A549 (cell line): ENCODE measurements around the gene RTN4. TPM values are rescaled to one million over a fixed set of nuclear protein-coding genes. Genes with fewer than 3 reads are reported as not detected.

Experiments used
- ATAC-seq, 2 experiments: fragments of 200-7000 bp in 1 of 2; fragments of >200 bp in 1 of 2; cut with Nextera tagmentation in 1 of 2; cut with Tn5 transposase in 1 of 2; 3 replicates each; pipeline versions ENCODE4 v1.8.0 to v1.9.1; 2018 to 2020; ENCODE audit warnings: mild to moderate bottlenecking in 1 of 2, moderate library complexity in 1 of 2
- CTCF ChIA-PET: fragments of 300-600 bp; sonication (Branson Sonifier 250); formaldehyde crosslinking; extraction: SDS; loops from one replicate; lab custom pipeline; 2021; ENCODE audit warnings: antibody characterized with exemption, inconsistent platforms; lab: Yijun Ruan, JAX
- POLR2A ChIA-PET: fragments of 350-600 bp; formaldehyde crosslinking; extraction: SDS; loops from one replicate; lab custom pipeline; 2021; ENCODE audit warnings: antibody characterized with exemption, inconsistent platforms; lab: Yijun Ruan, JAX
- DNase-seq, 2 experiments: peaks; one replicate each; pipeline versions ENCODE4 v3.0.0 to v3.0.0-alpha.2; 2011 to 2016; ENCODE audit warnings: low read depth in 1 of 2, low spot score in 1 of 2
- FAIRE-seq: peaks from 2 replicates; lab custom pipeline; 2011; peaks lifted over from hg19 to GRCh38; lab: Jason Lieb, UNC
- H3K27ac ChIP-seq, 2 experiments: fragments of >200 bp; sonication (Bioruptor Twin); formaldehyde crosslinking; 3 replicates each; pipeline ENCODE4 v1.5.1; 2016 to 2017
- H3K4me1 ChIP-seq: fragments of >200 bp; sonication (Bioruptor Twin); formaldehyde crosslinking; 3 replicates; pipeline ENCODE4 v1.6.1; 2016
- H3K4me2 ChIP-seq: fragments of >200 bp; sonication (Bioruptor Twin); formaldehyde crosslinking; 3 replicates; pipeline ENCODE4 v1.6.1; 2016
- H3K4me3 ChIP-seq: fragments of >200 bp; sonication (Bioruptor Twin); formaldehyde crosslinking; 3 replicates; pipeline ENCODE4 v1.5.1; 2016
- H3K9me3 ChIP-seq: fragments of >200 bp; sonication (Bioruptor Twin); formaldehyde crosslinking; 3 replicates; pipeline ENCODE4 v1.6.1; 2016
- BCL3 ChIP-seq: fragments of >200 bp; sonication (Bioruptor Twin); formaldehyde crosslinking; IDR thresholded peaks from 3 replicates; pipeline ENCODE4 v1.6.1; 2016
- BHLHE40 ChIP-seq: IDR thresholded peaks from 2 replicates; pipeline ENCODE4 v1.6.1; 2012; ENCODE audit warnings: low read depth, low read length, inconsistent platforms
- CBX2 ChIP-seq: fragments of 200-600 bp; sonication (generic); IDR thresholded peaks from 2 replicates; pipeline ENCODE4 v1.6.1; 2016; ENCODE audit warnings: low read depth, mild to moderate bottlenecking, borderline replicate concordance
- CEBPB ChIP-seq, 2 experiments: fragments of >200 bp in 1 of 2; sonication (Bioruptor Twin) in 1 of 2; formaldehyde crosslinking in 1 of 2; IDR thresholded peaks; 2 replicates each; pipeline ENCODE4 v1.6.1; 2012 to 2016
- CHD2 ChIP-seq: fragments of 150-350 bp; IDR thresholded peaks from 2 replicates; pipeline ENCODE4 v1.6.1; 2014; ENCODE audit warnings: low read length; ENCODE audit not compliant: partially characterized antibody
- CHD4 ChIP-seq: fragments of 200-600 bp; sonication (generic); IDR thresholded peaks from 2 replicates; pipeline ENCODE4 v1.6.1; 2016; ENCODE audit warnings: antibody characterized with exemption, mild to moderate bottlenecking, borderline replicate concordance
- E2F6 ChIP-seq: IDR thresholded peaks from 2 replicates; pipeline ENCODE4 v1.6.1; 2012; ENCODE audit warnings: low read depth, borderline replicate concordance
- HEYL ChIP-seq: fragments of 250-450 bp; sonication (Bioruptor Pico); IDR thresholded peaks from 2 replicates; pipeline ENCODE4 v1.8.0; 2021; ENCODE audit warnings: mild to moderate bottlenecking, moderate library complexity
- KDM5A ChIP-seq: fragments of 200-600 bp; sonication (generic); IDR thresholded peaks from 2 replicates; pipeline ENCODE4 v1.6.1; 2016; ENCODE audit warnings: antibody characterized with exemption, mild to moderate bottlenecking
- MAFK ChIP-seq: fragments of 450-650 bp; IDR thresholded peaks from 2 replicates; pipeline ENCODE4 v1.6.1; 2014; ENCODE audit not compliant: partially characterized antibody
- MAX ChIP-seq: IDR thresholded peaks from 2 replicates; pipeline ENCODE4 v1.6.1; 2012
- MYC ChIP-seq: IDR thresholded peaks from 2 replicates; pipeline ENCODE4 v1.6.1; 2012; ENCODE audit warnings: mild to moderate bottlenecking, inconsistent platforms, low read length, improper control_type of control experiment, borderline replicate concordance
- NFE2L2 ChIP-seq: fragments of 150-350 bp; conservative IDR thresholded peaks from 2 replicates; pipeline ENCODE4 v1.6.1; 2014; ENCODE audit warnings: low read length
- NR3C1 ChIP-seq: fragments of >200 bp; sonication (Bioruptor Twin); formaldehyde crosslinking; IDR thresholded peaks from 3 replicates; pipeline ENCODE4 v1.6.1; 2017
- PHF8 ChIP-seq: fragments of 200-600 bp; sonication (generic); IDR thresholded peaks from 2 replicates; pipeline ENCODE4 v1.6.1; 2016; ENCODE audit warnings: low read depth, mild to moderate bottlenecking, antibody characterized with exemption, moderate library complexity, borderline replicate concordance
- RARB ChIP-seq: fragments of 250-450 bp; sonication (Bioruptor Pico); IDR thresholded peaks from 2 replicates; pipeline ENCODE4 v1.8.0; 2021; ENCODE audit warnings: mild to moderate bottlenecking, moderate library complexity
- RCOR1 ChIP-seq: fragments of 150-350 bp; IDR thresholded peaks from 2 replicates; pipeline ENCODE4 v1.6.1; 2014; ENCODE audit warnings: antibody characterized with exemption, low read length, low read depth
- RNF2 ChIP-seq: fragments of 200-600 bp; sonication (generic); IDR thresholded peaks from 2 replicates; pipeline ENCODE4 v1.6.1; 2016; ENCODE audit warnings: low read depth, mild to moderate bottlenecking, antibody characterized with exemption, moderate library complexity, borderline replicate concordance
- SMC3 ChIP-seq: fragments of >200 bp; sonication (Bioruptor Twin); formaldehyde crosslinking; IDR thresholded peaks from 3 replicates; pipeline ENCODE4 v1.6.1; 2018; ENCODE audit warnings: inconsistent platforms
- SREBF2 ChIP-seq: fragments of 450-650 bp; IDR thresholded peaks from 2 replicates; pipeline ENCODE4 v1.6.1; 2014; ENCODE audit warnings: mild to moderate bottlenecking, moderate library complexity
- WGBS: methylation state at CpG from one replicate; pipeline ENCODE4 v1.1.6; 2017; ENCODE audit errors: missing lambda C conversion rate; 5-methylcytosine and 5-hydroxymethylcytosine counted together
- polyA plus RNA-seq, 4 experiments: library from polyadenylated mRNA; depleted of rRNA in 3 of 4; stranded (reverse); fragments of >200 nt; fragmentation: RNase III in 1 of 4; extraction: RNeasy Plus Mini Kit Qiagen cat#74134 plus additional on column Dnase treatment in 1 of 4; gene quantifications; 2 replicates in 3 of 4; 3 replicates in 1 of 4; pipeline ENCODE4 v1.2.3, GENCODE V29; 2011 to 2017
- TF ChIP-seq, protein P1 (sequence below): fragments of 450-650 bp; IDR thresholded peaks from 2 replicates; pipeline ENCODE4 v1.6.1; 2014; ENCODE audit warnings: antibody characterized with exemption

The RTN4 gene
- polyA plus RNA-seq, 2 of the 4 experiments (the other 2 are of a cell fraction): 302 to 403 TPM

GRCh38 chr2:55047677-55048299 is 2.5 kb downstream of the RTN4 start:
- TF ChIP-seq RNF2: no peak
- TF ChIP-seq, protein P1, sequence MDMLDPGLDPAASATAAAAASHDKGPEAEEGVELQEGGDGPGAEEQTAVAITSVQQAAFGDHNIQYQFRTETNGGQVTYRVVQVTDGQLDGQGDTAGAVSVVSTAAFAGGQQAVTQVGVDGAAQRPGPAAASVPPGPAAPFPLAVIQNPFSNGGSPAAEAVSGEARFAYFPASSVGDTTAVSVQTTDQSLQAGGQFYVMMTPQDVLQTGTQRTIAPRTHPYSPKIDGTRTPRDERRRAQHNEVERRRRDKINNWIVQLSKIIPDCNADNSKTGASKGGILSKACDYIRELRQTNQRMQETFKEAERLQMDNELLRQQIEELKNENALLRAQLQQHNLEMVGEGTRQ: no peak
- no peak for TF ChIP-seq HEYL (CRISPR knock-in tag)
- TF ChIP-seq MAFK: no peak
- TF ChIP-seq CHD4: no peak
- TF ChIP-seq RARB (CRISPR knock-in tag): 0 out of 2 replicates have a peak, but pooled peaks have one; percentile 36
- no peak for TF ChIP-seq SREBF2
- TF ChIP-seq MAX: no peak
- no peak for TF ChIP-seq CBX2
- no peak for TF ChIP-seq CHD2
- no peak for TF ChIP-seq RCOR1
- no peak for TF ChIP-seq BHLHE40
- TF ChIP-seq E2F6: no peak
- TF ChIP-seq KDM5A: no peak
- TF ChIP-seq CEBPB (IDR thresholded peaks at IDR 0.05): peak; percentile 52 to 64; a peak in 2 of 4 replicates
- peak overlapping the region; percentile 96 for H3K4me2 ChIP-seq
- ATAC-seq: no peak
- FAIRE-seq: no peak
- peak in 1 of 2 experiments; percentile 52 for DNase-seq
- peak overlapping the region; percentile 94 to 97 for H3K27ac ChIP-seq
- POLR2A ChIA-PET: interaction anchor here (0.9 to 3.8 kb wide), 9 partner anchors 21 to 148 kb away, joined by 3 to 41 read pairs (median 3); no protein-coding TSS in a partner anchor
- H3K4me1 ChIP-seq: peaks cover 54% of the 10 kb centered on the region
- CTCF ChIA-PET: interaction anchor here (0.7 to 4.8 kb wide), 39 partner anchors 8 to 177 kb away, joined by 3 to 198 read pairs (median 8); no protein-coding TSS in a partner anchor
- H3K9me3 ChIP-seq: no peaks in the 10 kb centered on the region
- H3K4me3 ChIP-seq: peak overlapping the region; percentile 95
- WGBS: 5% methylated on average over 9 of the region's 9 CpGs

DNA sequence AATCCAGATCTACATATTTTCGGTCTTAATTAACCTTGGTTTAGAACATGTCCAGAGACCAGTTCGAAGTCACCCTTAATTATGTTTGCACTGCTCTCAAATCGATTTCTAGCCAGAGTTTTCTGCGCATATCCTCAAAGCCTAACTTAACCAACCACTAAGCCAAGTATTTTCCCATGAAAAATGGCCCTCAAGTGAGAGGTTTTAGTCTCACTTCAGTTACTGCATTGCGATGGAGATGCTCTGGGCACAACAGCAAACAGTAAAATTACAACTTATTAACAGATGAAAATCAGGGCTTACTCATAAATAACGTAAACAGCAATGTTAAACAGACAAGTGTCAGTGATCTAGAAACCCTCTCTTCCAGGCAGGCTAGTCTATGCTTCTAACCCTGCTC is 4.5 kb downstream of the RTN4 start:
- no peak for ATAC-seq
- FAIRE-seq: no peak
- Histone ChIP-seq H3K27ac (peak overlapping the region in 1 of 2 experiments; percentile 38; a peak in 3 of 6 replicates), H3K9me3 (no peaks in the 10 kb centered on the region), H3K4me3 (peak overlapping the region; percentile 95; the same call in 1 of the 3 replicates), H3K4me2 (peak overlapping the region; percentile 96), H3K4me1 (peaks cover 64% of the 10 kb centered on the region)
- no peak for TF ChIP-seq MYC
- TF ChIP-seq KDM5A: no peak
- no peak for TF ChIP-seq PHF8
- TF ChIP-seq NR3C1: no peak
- no peak for TF ChIP-seq BCL3
- no peak for TF ChIP-seq CBX2
- TF ChIP-seq, protein P1: no peak
- TF ChIP-seq SMC3: no peak
- no peak for TF ChIP-seq RNF2
- TF ChIP-seq NFE2L2: no peak
- ChIA-PET CTCF (interaction anchor here (0.7 to 1.1 kb wide), 6 partner anchors 31 to 146 kb away, joined by 3 to 6 read pairs (median 3); no protein-coding TSS in a partner anchor), POLR2A (interaction anchor here (0.9 to 1.0 kb wide), 2 partner anchors 9 to 123 kb away, joined by 3 read pairs; no protein-coding TSS in a partner anchor)
- WGBS: 52% methylated on average over 6 of the region's 6 CpGs
- no peak for DNase-seq
